Measurements from ENCODE around the gene CSPG4.

The CSPG4 gene

DNA sequence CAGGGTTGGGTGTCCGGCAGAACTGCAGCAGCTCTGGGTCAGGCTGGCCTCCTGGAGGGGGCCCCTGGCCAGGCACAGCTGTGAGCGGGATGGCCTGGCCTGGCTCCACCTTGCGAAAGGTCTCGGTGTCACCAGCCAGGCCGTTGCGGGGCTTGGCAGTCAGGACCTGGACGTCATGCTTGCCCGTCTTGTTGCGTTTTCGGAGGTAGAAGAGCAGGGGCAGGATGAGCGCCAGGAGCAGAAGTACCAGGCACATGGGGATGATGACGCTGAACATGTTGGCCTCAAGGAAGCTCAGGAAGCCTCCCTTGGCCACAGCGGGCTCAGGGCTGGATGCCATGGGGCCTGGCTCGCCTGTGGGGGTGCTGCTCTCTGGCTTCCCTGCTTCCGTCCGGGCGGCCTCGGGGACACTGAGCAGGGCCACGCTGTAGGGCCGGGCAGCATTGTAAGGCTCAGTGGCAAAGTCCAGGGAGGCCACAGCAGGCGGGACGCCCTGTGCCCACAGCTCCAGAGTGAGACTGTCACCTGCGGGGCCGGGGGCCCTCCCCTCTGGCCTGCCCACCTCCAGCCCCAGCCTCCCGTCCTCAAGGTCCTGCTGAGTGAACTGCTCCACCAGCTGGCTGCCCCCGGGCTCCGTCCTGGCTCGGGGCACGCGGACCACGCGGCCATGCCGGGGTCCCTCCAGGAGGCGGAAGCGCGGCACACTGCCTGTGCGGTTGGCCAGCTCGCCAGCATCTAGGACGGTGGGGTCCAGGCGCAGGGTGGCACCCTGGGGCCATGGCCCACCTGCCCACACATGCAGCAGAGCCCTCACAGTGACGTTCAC is 36.9 kb downstream of the CSPG4 start:
- Histone ChIP-seq H3K36me3 (no peaks in the 10 kb centered on the region), H3K4me1 (peaks cover 77% of the 10 kb centered on the region), H3K4me2 (no peak overlapping the region), H3K9ac (no peak overlapping the region), H3K4me3 (no peak overlapping the region), H3K27me3 (no peaks in the 10 kb centered on the region), H3K9me3 (no peaks in the 10 kb centered on the region), H4K20me1 (no peaks in the 10 kb centered on the region), H3K27ac (no peak overlapping the region)
- TF ChIP-seq Cebpa-rat (IDR thresholded peaks at IDR 0.05), result no peak

- Histone ChIP-seq H3K9ac (0 out of 2 replicates have a peak overlapping the region, but pooled peaks have one; percentile 50), H4K20me1 (no peaks in the 10 kb centered on the region)
Measured at GRCh38 chr15:75674366-75674765, 38.3 kb downstream of the CSPG4 start.

DNA sequence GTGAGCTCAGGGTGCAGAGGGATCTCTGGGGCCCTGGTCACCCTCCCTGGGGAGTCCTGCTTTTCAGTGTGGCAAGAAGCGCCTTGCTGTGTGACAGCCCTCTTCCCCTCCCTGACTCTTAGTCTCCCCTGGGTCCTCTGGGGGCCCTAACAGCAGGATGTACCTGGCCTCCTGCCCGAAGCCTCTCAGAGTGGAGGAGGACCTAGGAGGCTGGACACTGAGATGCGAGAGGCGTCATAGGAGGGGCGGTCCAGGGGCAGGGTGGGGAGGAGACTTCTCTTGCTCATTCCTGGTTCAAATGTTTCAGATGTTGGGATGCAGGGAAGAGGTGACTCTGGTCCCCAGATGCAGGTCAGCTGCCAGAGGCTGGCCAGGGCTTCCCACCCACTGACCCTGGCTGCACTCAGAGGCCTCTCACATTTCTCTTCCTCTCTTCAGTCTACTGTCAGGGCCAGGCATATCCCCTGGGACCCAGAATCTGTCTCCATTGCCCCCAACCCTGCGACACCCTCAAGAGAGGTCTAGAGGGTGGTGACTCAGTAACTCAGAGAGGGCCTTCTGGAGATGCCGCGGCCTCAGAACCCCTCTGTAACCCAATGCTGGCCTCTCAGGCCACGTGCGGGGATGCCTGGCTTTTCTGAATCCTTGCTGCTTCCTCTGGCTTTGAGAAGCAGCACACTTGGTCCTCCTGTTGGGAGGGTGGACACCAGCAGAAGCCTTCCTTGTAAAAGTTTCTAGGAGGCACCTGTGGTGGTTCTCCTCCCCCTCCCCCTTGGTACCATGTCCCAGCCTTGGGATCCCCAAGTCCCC is 39.0 kb downstream of the CSPG4 start:
- peak overlapping the region; percentile 50; the same call in 1 of the 2 replicates for H3K9ac ChIP-seq
- H3K36me3 ChIP-seq, result no peaks in the 10 kb centered on the region
- H3K27ac ChIP-seq, result peak overlapping the region; percentile 71
- H3K4me1 ChIP-seq, result peaks cover 62% of the 10 kb centered on the region
- TF ChIP-seq Cebpa-rat (IDR thresholded peaks at IDR 0.05), result no peak
- no peaks in the 10 kb centered on the region for H3K27me3 ChIP-seq
- H3K4me3 ChIP-seq, result no peak overlapping the region
- H4K20me1 ChIP-seq, result no peaks in the 10 kb centered on the region
- H3K9me3 ChIP-seq, result no peaks in the 10 kb centered on the region
- H3K4me2 ChIP-seq, result peak overlapping the region; percentile 80

More at GRCh38 chr15:75674366-75674765, 38.3 kb downstream of the CSPG4 start:
- no peaks in the 10 kb centered on the region for H3K36me3 ChIP-seq
- H3K27ac ChIP-seq, result peak overlapping the region; percentile 71
- H3K4me2 ChIP-seq, result peak overlapping the region; percentile 80
- no peaks in the 10 kb centered on the region for H3K9me3 ChIP-seq
- H3K27me3 ChIP-seq, result no peaks in the 10 kb centered on the region
- TF ChIP-seq Cebpa-rat (IDR thresholded peaks at IDR 0.05), result no peak
- peaks cover 69% of the 10 kb centered on the region for H3K4me1 ChIP-seq
- H3K4me3 ChIP-seq, result no peak overlapping the region

- Histone ChIP-seq H3K36me3 (no peaks in the 10 kb centered on the region), H3K9ac (peak overlapping the region; percentile 50; the same call in 1 of the 2 replicates), H3K4me2 (peak overlapping the region; percentile 80), H3K27me3 (no peaks in the 10 kb centered on the region), H3K27ac (peak overlapping the region; percentile 71), H3K9me3 (no peaks in the 10 kb centered on the region), H3K4me3 (no peak overlapping the region), H3K4me1 (peaks cover 54% of the 10 kb centered on the region), H4K20me1 (no peaks in the 10 kb centered on the region)
- TF ChIP-seq Cebpa-rat (IDR thresholded peaks at IDR 0.05), result no peak
Measured at GRCh38 chr15:75672646-75673425, 39.8 kb downstream of the CSPG4 start.

DNA sequence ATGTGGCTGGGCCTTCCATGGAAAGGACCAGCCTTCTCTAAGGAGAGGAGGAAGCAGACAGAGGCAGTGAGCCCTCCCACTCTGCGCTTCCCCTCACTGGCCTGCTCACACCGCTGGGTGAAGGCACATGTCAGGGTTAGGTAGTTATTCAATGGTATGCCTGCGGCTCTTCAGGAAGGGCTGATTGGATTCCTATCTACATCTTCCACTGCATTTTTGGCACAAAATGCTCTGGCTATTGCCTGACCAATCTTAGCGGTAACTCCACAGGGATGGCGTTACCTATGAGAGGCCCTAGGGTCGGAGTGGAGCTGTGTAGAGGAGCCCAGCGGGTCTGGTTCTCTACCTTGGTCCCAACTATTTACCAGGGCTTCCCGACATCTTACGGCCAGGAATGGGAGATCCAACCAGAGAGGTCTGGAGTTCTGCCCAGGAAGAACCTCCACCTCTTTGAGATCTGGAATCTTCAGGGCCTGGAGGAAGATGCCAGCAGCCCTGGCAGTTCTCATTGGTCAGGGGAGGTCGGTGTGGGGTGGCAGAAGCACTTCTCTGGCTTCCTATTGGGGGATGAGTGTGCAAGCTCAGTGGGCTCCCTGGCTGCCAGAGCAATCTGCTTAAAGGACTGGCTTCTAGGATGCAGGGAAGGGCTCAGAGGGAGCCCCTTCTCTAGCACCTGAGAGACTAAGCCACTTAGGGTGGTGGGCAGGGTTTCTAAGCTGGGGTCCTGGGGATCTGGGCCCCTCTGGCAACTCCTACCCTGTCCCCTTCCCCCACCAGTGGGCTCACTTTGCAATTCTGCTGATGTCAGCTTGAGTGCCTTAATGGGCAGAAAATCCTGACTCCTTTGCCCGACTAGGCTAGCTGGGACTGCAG is 40.7 kb downstream of the CSPG4 start:
- Histone ChIP-seq H3K4me3 (no peak overlapping the region), H3K27ac (no peak overlapping the region), H4K20me1 (no peaks in the 10 kb centered on the region), H3K9me3 (no peaks in the 10 kb centered on the region), H3K36me3 (no peaks in the 10 kb centered on the region), H3K4me1 (peaks cover 47% of the 10 kb centered on the region), H3K27me3 (no peaks in the 10 kb centered on the region), H3K9ac (no peak overlapping the region), H3K4me2 (peak overlapping the region; percentile 80)
- no peak for TF ChIP-seq Cebpa-rat (IDR thresholded peaks at IDR 0.05)

GRCh38 chr15:75669879-75670212 is 42.8 kb downstream of the CSPG4 start:
- H3K4me1 ChIP-seq, result peaks cover 46% of the 10 kb centered on the region
- no peak overlapping the region for H3K27ac ChIP-seq
- no peak overlapping the region for H3K4me3 ChIP-seq
- no peaks in the 10 kb centered on the region for H4K20me1 ChIP-seq
- no peaks in the 10 kb centered on the region for H3K9me3 ChIP-seq
- H3K4me2 ChIP-seq, result no peak overlapping the region
- no peaks in the 10 kb centered on the region for H3K36me3 ChIP-seq
- H3K27me3 ChIP-seq, result no peaks in the 10 kb centered on the region
- no peak for TF ChIP-seq Cebpa-rat (IDR thresholded peaks at IDR 0.05)
- H3K9ac ChIP-seq, result no peak overlapping the region

- Histone ChIP-seq H3K4me3 (no peak overlapping the region), H3K27ac (no peak overlapping the region), H3K9me3 (no peaks in the 10 kb centered on the region), H4K20me1 (no peaks in the 10 kb centered on the region), H3K4me1 (peaks cover 41% of the 10 kb centered on the region), H3K9ac (no peak overlapping the region), H3K36me3 (no peaks in the 10 kb centered on the region), H3K27me3 (no peaks in the 10 kb centered on the region), H3K4me2 (no peak overlapping the region)
- no peak for TF ChIP-seq Cebpa-rat (IDR thresholded peaks at IDR 0.05)
Measured at GRCh38 chr15:75669191-75669878, 43.3 kb downstream of the CSPG4 start.

GRCh38 chr15:75666823-75667501 is 45.7 kb downstream of the CSPG4 start:
- H3K4me2 ChIP-seq, result no peak overlapping the region
- H3K9ac ChIP-seq, result no peak overlapping the region
- H3K27me3 ChIP-seq, result no peaks in the 10 kb centered on the region
- peaks cover 7% of the 10 kb centered on the region; the same call in 1 of the 2 replicates for H3K36me3 ChIP-seq
- H3K9me3 ChIP-seq, result no peaks in the 10 kb centered on the region
- no peaks in the 10 kb centered on the region for H4K20me1 ChIP-seq
- no peak for TF ChIP-seq Cebpa-rat (IDR thresholded peaks at IDR 0.05)
- peaks cover 18% of the 10 kb centered on the region for H3K4me1 ChIP-seq
- H3K4me3 ChIP-seq, result no peak overlapping the region
- no peak overlapping the region for H3K27ac ChIP-seq
